ENCODE measurements around the gene PRKD3. TPM values are rescaled to one million over a fixed set of nuclear protein-coding genes. Genes with fewer than 3 reads are reported as not detected.
A peak's percentile ranks its signal among the peaks of the same experiment; 100 is the strongest.

Gene PRKD3
- total RNA-seq, 1 donor from 2014 or later, result 50.1 TPM

- Mint-ChIP-seq H3K4me1 (ENCODE audit: unreplicated experiment) (peaks cover 43% of the 10 kb centered on the region), H3K27ac (ENCODE audit: unreplicated experiment) (peak overlapping the region; percentile 80), H3K36me3 (ENCODE audit: unreplicated experiment) (no peaks in the 10 kb centered on the region), H3K4me3 (ENCODE audit: unreplicated experiment) (peak overlapping the region; percentile 57), H3K27me3 (ENCODE audit: unreplicated experiment) (peaks cover 3% of the 10 kb centered on the region), H3K9me3 (ENCODE audit: unreplicated experiment) (no peaks in the 10 kb centered on the region)
- no peak for DNase-seq (ENCODE audit: extremely low spot score, unreplicated experiment)
- TF ChIP-seq CTCF (IDR thresholded peaks at IDR 0.05), result no peak
Observed at GRCh38 chr2:37326285-37326684, 1.7 kb upstream of the PRKD3 start.

GRCh38 chr2:37325625-37326071 is 1.0 kb upstream of the PRKD3 start:
- no peaks in the 10 kb centered on the region for H3K36me3 Mint-ChIP-seq (ENCODE audit: unreplicated experiment)
- peak overlapping the region; percentile 80 for H3K27ac Mint-ChIP-seq (ENCODE audit: unreplicated experiment)
- no peaks in the 10 kb centered on the region for H3K27me3 Mint-ChIP-seq (ENCODE audit: unreplicated experiment)
- peak overlapping the region; percentile 80 for H3K4me3 Mint-ChIP-seq (ENCODE audit: unreplicated experiment)
- H3K4me1 Mint-ChIP-seq (ENCODE audit: unreplicated experiment), result peaks cover 46% of the 10 kb centered on the region
- no peak for DNase-seq (ENCODE audit: extremely low spot score, unreplicated experiment)
- no peaks in the 10 kb centered on the region for H3K9me3 Mint-ChIP-seq (ENCODE audit: unreplicated experiment)
- TF ChIP-seq CTCF (IDR thresholded peaks at IDR 0.05), result no peak

GRCh38 chr2:37324536-37324785 is 172 bp downstream of the PRKD3 start:
- no peaks in the 10 kb centered on the region for H3K9me3 Mint-ChIP-seq (ENCODE audit: unreplicated experiment)
- peak overlapping the region; percentile 47 for H3K27ac Mint-ChIP-seq (ENCODE audit: unreplicated experiment)
- no peaks in the 10 kb centered on the region for H3K27me3 Mint-ChIP-seq (ENCODE audit: unreplicated experiment)
- H3K4me1 Mint-ChIP-seq (ENCODE audit: unreplicated experiment), result peaks cover 48% of the 10 kb centered on the region
- DNase-seq (ENCODE audit: extremely low spot score, unreplicated experiment), result no peak
- no peaks in the 10 kb centered on the region for H3K36me3 Mint-ChIP-seq (ENCODE audit: unreplicated experiment)
- H3K4me3 Mint-ChIP-seq (ENCODE audit: unreplicated experiment), result peak overlapping the region; percentile 96
- TF ChIP-seq CTCF (IDR thresholded peaks at IDR 0.05), result peak; percentile 9

- no peaks in the 10 kb centered on the region for H3K27me3 Mint-ChIP-seq (ENCODE audit: unreplicated experiment)
Observed at GRCh38 chr2:37323781-37324535, 675 bp downstream of the PRKD3 start.

More at GRCh38 chr2:37323781-37324535, 675 bp downstream of the PRKD3 start:
- no peak for TF ChIP-seq CTCF (IDR thresholded peaks at IDR 0.05)
- H3K4me3 Mint-ChIP-seq (ENCODE audit: unreplicated experiment), result peak overlapping the region; percentile 96
- no peaks in the 10 kb centered on the region for H3K9me3 Mint-ChIP-seq (ENCODE audit: unreplicated experiment)
- DNase-seq (ENCODE audit: extremely low spot score, unreplicated experiment), result no peak
- H3K36me3 Mint-ChIP-seq (ENCODE audit: unreplicated experiment), result no peaks in the 10 kb centered on the region
- peak overlapping the region; percentile 91 for H3K27ac Mint-ChIP-seq (ENCODE audit: unreplicated experiment)
- H3K4me1 Mint-ChIP-seq (ENCODE audit: unreplicated experiment), result peaks cover 52% of the 10 kb centered on the region
